Tibial nerve (tissue), 4 donors: ENCODE results near the gene GHRL. TPM values are rescaled to one million over a fixed set of nuclear protein-coding genes. Genes with fewer than 3 reads are reported as not detected.

Experiments used
- DNase-seq, 2 donors: peaks; one replicate each; pipeline ENCODE4 v3.0.0-alpha.2; 2019; ENCODE audit warnings: low spot score in 2 of 2
- H3K27ac ChIP-seq, 4 donors: fragments of 200-600 bp; sonication (generic) in 3 of 4; one replicate each; pipeline ENCODE4 v1.5.1; 2017 to 2019; ENCODE audit warnings: mild to moderate bottlenecking in 1 of 4
- H3K27me3 ChIP-seq, 2 donors: fragments of 200-600 bp; sonication (generic) in 1 of 2; one replicate each; pipeline versions ENCODE4 v1.5.1 to v1.6.0; 2017 to 2019
- H3K36me3 ChIP-seq, 3 donors: fragments of 200-600 bp; sonication (generic); one replicate each; pipeline ENCODE4 v1.5.1; 2018 to 2019
- H3K4me1 ChIP-seq, 4 donors: fragments of 200-600 bp; sonication (generic) in 3 of 4; one replicate each; pipeline ENCODE4 v1.5.1; 2017 to 2019
- H3K4me3 ChIP-seq, 4 donors: fragments of 200-600 bp; sonication (generic) in 3 of 4; one replicate each; pipeline ENCODE4 v1.5.1; 2017 to 2019; ENCODE audit warnings: mild to moderate bottlenecking in 1 of 4, moderate library complexity in 1 of 4
- H3K9me3 ChIP-seq, 4 donors: fragments of 200-600 bp; sonication (generic) in 3 of 4; one replicate each; pipeline ENCODE4 v1.5.1; 2017 to 2019
- EP300 ChIP-seq, 2 donors: sonication (generic); formaldehyde crosslinking; IDR thresholded peaks; one replicate each; pipeline ENCODE4 v1.6.1; 2017; ENCODE audit warnings: antibody characterized with exemption in 2 of 2, mild to moderate bottlenecking in 1 of 2
- POLR2A ChIP-seq, 2 donors: fragments of 450-650 bp; IDR thresholded peaks; one replicate each; pipeline ENCODE4 v1.6.1; 2017; ENCODE audit warnings: antibody characterized with exemption in 2 of 2, mild to moderate bottlenecking in 2 of 2, moderate library complexity in 2 of 2
- WGBS, 2 donors: methylation state at CpG; one replicate each; pipeline ENCODE4 v1.1.5; 2018; 5-methylcytosine and 5-hydroxymethylcytosine counted together
- total RNA-seq, 4 donors: library from RNA; depleted of rRNA; stranded (reverse); fragments of >200 nt; gene quantifications; one replicate each; pipeline ENCODE4 v1.1.0, GENCODE V29; 2016
- TF ChIP-seq, protein P1 (sequence below), 5 experiments: fragments of 200-600 bp in 3 of 5; fragments of 450-650 bp in 2 of 5; sonication (generic) in 3 of 5; IDR thresholded peaks; one replicate each; pipeline ENCODE4 v1.5.1; 2016 to 2019; ENCODE audit warnings: antibody characterized with exemption in 5 of 5, mild to moderate bottlenecking in 3 of 5, moderate library complexity in 2 of 5

The GHRL gene
- total RNA-seq, 4 donors from 2014 or later = 0.60 to 3.7 (median 2.9) TPM; not detected in 1

DNA sequence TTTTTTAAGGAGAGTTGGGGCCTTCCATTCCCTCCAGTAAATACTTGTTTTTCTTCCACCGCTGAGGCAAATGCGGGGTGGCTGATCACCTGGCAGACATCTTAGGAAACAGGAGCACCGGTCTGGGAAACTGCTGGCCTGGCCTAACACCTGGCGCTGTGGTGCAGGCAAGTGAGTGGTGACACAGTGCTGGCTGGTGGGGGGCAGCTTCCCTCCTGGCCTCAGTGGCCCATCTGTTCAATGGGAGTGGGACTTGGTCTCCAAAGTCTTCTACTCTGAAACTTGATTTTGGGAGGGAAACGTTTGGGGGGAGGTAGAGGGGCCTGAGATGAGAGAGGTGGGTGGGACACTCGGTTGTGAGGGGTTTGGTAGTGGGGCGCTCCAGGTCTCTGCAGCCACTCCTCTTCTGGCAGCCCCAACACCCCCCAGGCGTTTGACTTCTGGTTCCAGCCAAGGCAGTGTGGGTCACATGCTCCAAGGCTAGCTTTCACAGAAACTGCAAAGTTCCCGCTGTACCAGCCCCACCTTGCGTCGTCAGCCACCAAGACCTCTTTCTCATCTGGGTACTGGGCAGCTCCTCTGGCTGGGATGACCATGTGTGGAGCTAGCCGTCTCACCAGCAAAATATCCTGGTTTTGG, 4.7 kb downstream of the GHRL start:
- H3K36me3 ChIP-seq = peaks cover 0 to 66% (median 0%) of the 10 kb centered on the region in 3 donors
- TF ChIP-seq EP300 (IDR thresholded peaks at IDR 0.05) (no peak), POLR2A (IDR thresholded peaks at IDR 0.05) (no peak)
- TF ChIP-seq, protein P1, sequence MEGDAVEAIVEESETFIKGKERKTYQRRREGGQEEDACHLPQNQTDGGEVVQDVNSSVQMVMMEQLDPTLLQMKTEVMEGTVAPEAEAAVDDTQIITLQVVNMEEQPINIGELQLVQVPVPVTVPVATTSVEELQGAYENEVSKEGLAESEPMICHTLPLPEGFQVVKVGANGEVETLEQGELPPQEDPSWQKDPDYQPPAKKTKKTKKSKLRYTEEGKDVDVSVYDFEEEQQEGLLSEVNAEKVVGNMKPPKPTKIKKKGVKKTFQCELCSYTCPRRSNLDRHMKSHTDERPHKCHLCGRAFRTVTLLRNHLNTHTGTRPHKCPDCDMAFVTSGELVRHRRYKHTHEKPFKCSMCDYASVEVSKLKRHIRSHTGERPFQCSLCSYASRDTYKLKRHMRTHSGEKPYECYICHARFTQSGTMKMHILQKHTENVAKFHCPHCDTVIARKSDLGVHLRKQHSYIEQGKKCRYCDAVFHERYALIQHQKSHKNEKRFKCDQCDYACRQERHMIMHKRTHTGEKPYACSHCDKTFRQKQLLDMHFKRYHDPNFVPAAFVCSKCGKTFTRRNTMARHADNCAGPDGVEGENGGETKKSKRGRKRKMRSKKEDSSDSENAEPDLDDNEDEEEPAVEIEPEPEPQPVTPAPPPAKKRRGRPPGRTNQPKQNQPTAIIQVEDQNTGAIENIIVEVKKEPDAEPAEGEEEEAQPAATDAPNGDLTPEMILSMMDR (IDR thresholded peaks at IDR 0.05) = no peak
- DNase-seq = no peak
- H3K4me1 ChIP-seq = peaks cover 0 to 8% (median 0%) of the 10 kb centered on the region in 4 donors
- no peaks in the 10 kb centered on the region for H3K9me3 ChIP-seq
- WGBS, 2 donors = 92 to 96% methylated on average over 12 of the region's 12 CpGs
- no peak overlapping the region for H3K4me3 ChIP-seq
- no peaks in the 10 kb centered on the region for H3K27me3 ChIP-seq
- H3K27ac ChIP-seq = no peak overlapping the region

GRCh38 chr3:10286596-10287295, 6.0 kb downstream of the GHRL start:
- TF ChIP-seq POLR2A (IDR thresholded peaks at IDR 0.05) = no peak
- TF ChIP-seq EP300 (IDR thresholded peaks at IDR 0.05) = no peak
- TF ChIP-seq, protein P1 (IDR thresholded peaks at IDR 0.05) = no peak
- peaks cover 0 to 54% (median 0%) of the 10 kb centered on the region in 3 donors for H3K36me3 ChIP-seq
- no peak overlapping the region for H3K27ac ChIP-seq
- H3K27me3 ChIP-seq = no peaks in the 10 kb centered on the region
- peaks cover 0 to 10% (median 0%) of the 10 kb centered on the region in 4 donors for H3K4me1 ChIP-seq
- H3K9me3 ChIP-seq = no peaks in the 10 kb centered on the region
- 68 to 75% methylated on average over 2 of the region's 2 CpGs for WGBS, 2 donors
- peak in 1 of 2 donors; percentile 76 for DNase-seq
- no peak overlapping the region for H3K4me3 ChIP-seq

GRCh38 chr3:10286133-10286524, 6.6 kb downstream of the GHRL start:
- Histone ChIP-seq H3K27ac (no peak overlapping the region), H3K36me3 (peaks cover 0 to 57% (median under 1%) of the 10 kb centered on the region in 3 donors), H3K9me3 (no peaks in the 10 kb centered on the region), H3K27me3 (no peaks in the 10 kb centered on the region), H3K4me1 (peaks cover 0 to 10% (median 0%) of the 10 kb centered on the region in 4 donors), H3K4me3 (no peak overlapping the region)
- WGBS, 2 donors = 91 to 95% methylated on average over 5 of the region's 5 CpGs
- TF ChIP-seq POLR2A (IDR thresholded peaks at IDR 0.05) = no peak
- TF ChIP-seq EP300 (IDR thresholded peaks at IDR 0.05) = no peak
- TF ChIP-seq, protein P1 (IDR thresholded peaks at IDR 0.05) = no peak
- DNase-seq = no peak

- H3K4me1 ChIP-seq = peaks cover 0 to 10% (median 0%) of the 10 kb centered on the region in 4 donors
- DNase-seq = no peak
- no peaks in the 10 kb centered on the region for H3K27me3 ChIP-seq
- H3K36me3 ChIP-seq = peaks cover 0 to 63% (median 6%) of the 10 kb centered on the region in 3 donors
- no peak overlapping the region for H3K27ac ChIP-seq
- no peak for TF ChIP-seq POLR2A (IDR thresholded peaks at IDR 0.05)
- TF ChIP-seq, protein P1 (IDR thresholded peaks at IDR 0.05) = no peak
- no peak for TF ChIP-seq EP300 (IDR thresholded peaks at IDR 0.05)
- 74 to 76% methylated on average over 12 of the region's 12 CpGs for WGBS, 2 donors
- no peaks in the 10 kb centered on the region for H3K9me3 ChIP-seq
- H3K4me3 ChIP-seq = no peak overlapping the region
Measured at GRCh38 chr3:10285272-10286132, 7.2 kb downstream of the GHRL start.
